Measurements from ENCODE around the gene ISG20. TPM values are rescaled to one million over a fixed set of nuclear protein-coding genes. Genes with fewer than 3 reads are reported as not detected.
A peak's percentile ranks its signal among the peaks of the same experiment; 100 is the strongest.

Gene ISG20
- total and polyA plus RNA-seq, 12 donors: 2.0 to 23.0 (median 4.5) TPM

DNA sequence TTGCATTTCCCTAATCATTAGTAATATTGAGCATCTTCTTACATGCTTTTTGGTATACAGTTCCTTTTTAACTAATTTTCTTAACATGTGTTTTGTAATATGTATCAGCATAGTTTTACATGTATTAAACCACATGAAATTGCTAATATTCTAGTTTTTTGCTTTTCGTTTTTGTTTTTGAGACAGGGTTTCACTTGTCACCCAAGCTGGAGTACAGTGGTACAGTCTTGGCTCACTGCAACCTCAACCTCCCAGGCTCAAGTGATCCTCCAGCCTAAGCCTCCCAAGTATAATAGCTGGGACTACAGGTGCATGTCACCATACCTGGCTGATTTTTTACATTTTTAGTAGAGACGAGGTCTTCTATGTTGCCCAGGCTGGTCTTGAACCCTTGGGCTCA lies 4.4 kb upstream of the ISG20 start:
- peaks cover 10 to 71% (median 15%) of the 10 kb centered on the region in 9 donors for H3K4me1 ChIP-seq
- intact Hi-C loops (cut with DNase I): no loop called here
- WGBS, 2 donors: 94 to 96% methylated on average over 2 of the region's 2 CpGs
- TF ChIP-seq, protein P1, sequence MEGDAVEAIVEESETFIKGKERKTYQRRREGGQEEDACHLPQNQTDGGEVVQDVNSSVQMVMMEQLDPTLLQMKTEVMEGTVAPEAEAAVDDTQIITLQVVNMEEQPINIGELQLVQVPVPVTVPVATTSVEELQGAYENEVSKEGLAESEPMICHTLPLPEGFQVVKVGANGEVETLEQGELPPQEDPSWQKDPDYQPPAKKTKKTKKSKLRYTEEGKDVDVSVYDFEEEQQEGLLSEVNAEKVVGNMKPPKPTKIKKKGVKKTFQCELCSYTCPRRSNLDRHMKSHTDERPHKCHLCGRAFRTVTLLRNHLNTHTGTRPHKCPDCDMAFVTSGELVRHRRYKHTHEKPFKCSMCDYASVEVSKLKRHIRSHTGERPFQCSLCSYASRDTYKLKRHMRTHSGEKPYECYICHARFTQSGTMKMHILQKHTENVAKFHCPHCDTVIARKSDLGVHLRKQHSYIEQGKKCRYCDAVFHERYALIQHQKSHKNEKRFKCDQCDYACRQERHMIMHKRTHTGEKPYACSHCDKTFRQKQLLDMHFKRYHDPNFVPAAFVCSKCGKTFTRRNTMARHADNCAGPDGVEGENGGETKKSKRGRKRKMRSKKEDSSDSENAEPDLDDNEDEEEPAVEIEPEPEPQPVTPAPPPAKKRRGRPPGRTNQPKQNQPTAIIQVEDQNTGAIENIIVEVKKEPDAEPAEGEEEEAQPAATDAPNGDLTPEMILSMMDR (IDR thresholded peaks at IDR 0.05): no peak
- no peak overlapping the region for H3K4me3 ChIP-seq
- no peaks in the 10 kb centered on the region for H3K27me3 ChIP-seq
- ATAC-seq (no peak), DNase-seq (no peak)
- no peaks in the 10 kb centered on the region for H3K9me3 ChIP-seq
- H3K27ac ChIP-seq: peak overlapping the region in 1 of 10 donors; percentile 96
- H3K36me3 ChIP-seq: peaks cover 0 to 54% (median 3%) of the 10 kb centered on the region in 9 donors

DNA sequence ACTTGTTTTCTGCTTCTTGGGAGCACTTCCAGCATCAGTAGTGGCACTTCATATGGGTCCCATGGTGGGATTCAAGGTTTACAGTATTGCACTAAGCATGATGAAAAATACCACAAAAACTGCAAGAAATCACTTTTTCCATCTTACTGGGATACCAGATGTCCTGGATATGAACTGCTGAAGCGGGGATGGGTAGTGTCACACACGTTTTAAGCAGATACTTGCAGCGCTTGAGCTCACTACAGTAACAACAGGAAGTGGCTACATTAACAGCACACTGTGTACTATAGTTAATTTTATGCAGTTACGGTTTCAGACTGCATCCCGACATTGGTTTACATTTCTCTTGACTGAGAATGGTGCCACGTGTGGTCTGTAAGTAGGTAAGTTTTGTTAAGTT lies 3.5 kb upstream of the ISG20 start:
- no peak for DNase-seq
- peaks cover 12 to 71% (median 20%) of the 10 kb centered on the region in 9 donors for H3K4me1 ChIP-seq

DNA sequence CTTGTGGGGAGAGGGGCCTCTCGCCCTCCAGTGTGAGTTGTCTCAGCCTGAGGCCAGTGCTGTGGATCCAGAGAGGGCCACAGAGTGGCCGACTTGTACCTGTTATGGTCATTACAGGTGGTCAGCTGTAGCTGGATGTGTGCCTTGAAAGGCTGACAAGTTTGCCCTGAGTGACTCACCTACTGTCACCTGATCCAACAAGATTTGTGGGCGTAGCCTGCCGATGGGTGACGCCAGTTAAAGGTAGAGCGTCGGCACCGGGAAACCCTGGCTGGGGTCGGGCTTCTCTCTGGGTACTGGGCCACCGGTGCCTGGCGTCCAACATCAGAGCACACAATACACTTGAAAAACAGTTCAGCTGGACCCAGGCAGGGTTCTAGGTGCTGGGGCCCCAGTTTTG lies 2.8 kb upstream of the ISG20 start:
- no peak for ATAC-seq
- H3K4me1 ChIP-seq: peaks cover 12 to 73% (median 22%) of the 10 kb centered on the region in 9 donors

More for the DNA sequence above, 3.5 kb upstream of the ISG20 start:
- Histone ChIP-seq H3K27me3 (no peaks in the 10 kb centered on the region), H3K27ac (peak overlapping the region in 1 of 10 donors; percentile 96), H3K36me3 (peaks cover 0 to 45% (median 3%) of the 10 kb centered on the region in 9 donors), H3K4me3 (peak overlapping the region in 1 of 10 donors; percentile 34), H3K9me3 (no peaks in the 10 kb centered on the region)
- intact Hi-C loops (cut with DNase I): no loop called here
- ATAC-seq: no peak
- TF ChIP-seq, protein P1 (IDR thresholded peaks at IDR 0.05): no peak
- 71 to 73% methylated on average over 6 of the region's 6 CpGs for WGBS, 2 donors

DNA sequence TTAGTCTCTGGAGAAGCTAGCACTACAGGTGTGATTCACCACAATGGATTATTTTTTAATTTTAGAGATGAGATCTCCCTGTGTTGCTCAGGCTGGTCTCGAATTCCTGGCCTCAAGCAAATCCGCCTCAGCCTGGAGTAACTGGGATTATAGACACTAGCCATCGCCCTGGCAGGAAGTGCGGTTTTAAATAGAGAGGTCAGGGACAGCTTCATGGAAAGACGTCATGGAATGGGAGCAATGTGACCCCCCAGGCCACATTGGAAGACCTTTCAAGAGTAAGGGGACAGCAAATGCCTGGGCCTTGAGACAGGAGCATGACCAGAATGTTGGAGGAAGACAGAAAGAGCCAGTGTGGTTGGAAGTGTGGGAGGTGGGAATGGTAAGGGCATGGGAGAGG lies 2.2 kb upstream of the ISG20 start:
- no peaks in the 10 kb centered on the region for H3K9me3 ChIP-seq
- ATAC-seq: no peak
- TF ChIP-seq, protein P1 (IDR thresholded peaks at IDR 0.05): no peak
- WGBS, 2 donors: 77 to 82% methylated on average over 5 of the region's 5 CpGs
- H3K27me3 ChIP-seq: no peaks in the 10 kb centered on the region
- no peak overlapping the region for H3K4me3 ChIP-seq
- intact Hi-C loops (cut with DNase I): no loop called here
- peaks cover 0 to 36% (median 2%) of the 10 kb centered on the region in 9 donors for H3K36me3 ChIP-seq
- no peak for DNase-seq
- peak overlapping the region in 1 of 10 donors; percentile 96 for H3K27ac ChIP-seq
- H3K4me1 ChIP-seq: peaks cover 12 to 79% (median 22%) of the 10 kb centered on the region in 9 donors

More for the DNA sequence above, 2.8 kb upstream of the ISG20 start:
- Histone ChIP-seq H3K27me3 (no peaks in the 10 kb centered on the region), H3K4me3 (peak overlapping the region in 1 of 10 donors; percentile 34), H3K27ac (peak overlapping the region in 1 of 10 donors; percentile 96), H3K36me3 (peaks cover 0 to 38% (median 3%) of the 10 kb centered on the region in 9 donors), H3K9me3 (no peaks in the 10 kb centered on the region)
- intact Hi-C loops (cut with DNase I): no loop called here
- 91 to 94% methylated on average over 11 of the region's 11 CpGs for WGBS, 2 donors
- TF ChIP-seq, protein P1 (IDR thresholded peaks at IDR 0.05): no peak
- DNase-seq: no peak
